Keratinocyte (primary cell): ENCODE data around the gene OR5T3.

Experiments used
- EZH2 ChIP-seq: IDR thresholded peaks from one replicate; pipeline ENCODE4 v1.6.1; 2012; ENCODE audit warnings: inconsistent platforms, mild to moderate bottlenecking, low read length, moderate library complexity
- TF ChIP-seq, protein P1 (sequence below), 3 experiments: IDR thresholded peaks in 1 of 3; conservative IDR thresholded peaks in 1 of 3; optimal IDR thresholded peaks in 1 of 3; 2 replicates in 2 of 3; 3 replicates in 1 of 3; pipeline versions ENCODE3 to v1.5.1; 2011; ENCODE audit warnings: low read length in 3 of 3, mild to moderate bottlenecking in 3 of 3, moderate library complexity in 2 of 3, control low read depth in 1 of 3, inconsistent platforms in 1 of 3; ENCODE audit not compliant: insufficient read depth in 2 of 3; ENCODE audit errors: extremely low read depth in 1 of 3

- TF ChIP-seq, protein P1, sequence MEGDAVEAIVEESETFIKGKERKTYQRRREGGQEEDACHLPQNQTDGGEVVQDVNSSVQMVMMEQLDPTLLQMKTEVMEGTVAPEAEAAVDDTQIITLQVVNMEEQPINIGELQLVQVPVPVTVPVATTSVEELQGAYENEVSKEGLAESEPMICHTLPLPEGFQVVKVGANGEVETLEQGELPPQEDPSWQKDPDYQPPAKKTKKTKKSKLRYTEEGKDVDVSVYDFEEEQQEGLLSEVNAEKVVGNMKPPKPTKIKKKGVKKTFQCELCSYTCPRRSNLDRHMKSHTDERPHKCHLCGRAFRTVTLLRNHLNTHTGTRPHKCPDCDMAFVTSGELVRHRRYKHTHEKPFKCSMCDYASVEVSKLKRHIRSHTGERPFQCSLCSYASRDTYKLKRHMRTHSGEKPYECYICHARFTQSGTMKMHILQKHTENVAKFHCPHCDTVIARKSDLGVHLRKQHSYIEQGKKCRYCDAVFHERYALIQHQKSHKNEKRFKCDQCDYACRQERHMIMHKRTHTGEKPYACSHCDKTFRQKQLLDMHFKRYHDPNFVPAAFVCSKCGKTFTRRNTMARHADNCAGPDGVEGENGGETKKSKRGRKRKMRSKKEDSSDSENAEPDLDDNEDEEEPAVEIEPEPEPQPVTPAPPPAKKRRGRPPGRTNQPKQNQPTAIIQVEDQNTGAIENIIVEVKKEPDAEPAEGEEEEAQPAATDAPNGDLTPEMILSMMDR (optimal IDR thresholded peaks at IDR 0.05 in 1 of 3, IDR thresholded peaks at IDR 0.05 in 1 of 3, conservative IDR thresholded peaks at IDR 0.05 in 1 of 3; ENCODE audit: extremely low read depth in 1 of 3, insufficient read depth in 2 of 3, low read length in 3 of 3): no peak
- TF ChIP-seq EZH2: no peak
Measured at GRCh38 chr11:56214537-56214936, 37.5 kb upstream of the OR5T3 start.
